HepG2 (cell line): ENCODE measurements around the gene FXN. TPM values are rescaled to one million over a fixed set of nuclear protein-coding genes. Genes with fewer than 3 reads are reported as not detected.
A peak's percentile ranks its signal among the peaks of the same experiment; 100 is the strongest.

ENCODE experiments used
- ETV5 ChIP-seq: IDR thresholded peaks from 2 replicates; pipeline ENCODE4 v1.6.1; 2018; ENCODE audit warnings: missing biosample characterization, missing genetic modification reagents, inconsistent platforms, borderline replicate concordance
- IRF9 ChIP-seq: sonication (generic); formaldehyde crosslinking; IDR thresholded peaks from 2 replicates; pipeline ENCODE4 v1.8.0; 2022; ENCODE audit warnings: missing genetic modification reagents, mild to moderate bottlenecking, borderline replicate concordance
- JUND ChIP-seq: sonication (generic); formaldehyde crosslinking; IDR thresholded peaks from 2 replicates; pipeline ENCODE4 v1.8.0; 2022; ENCODE audit warnings: mild to moderate bottlenecking, missing genetic modification reagents
- KMT2B ChIP-seq: IDR thresholded peaks from 2 replicates; pipeline ENCODE4 v1.6.1; 2016; ENCODE audit warnings: missing genetic modification reagents, missing compliant biosample characterization
- NR2F1 ChIP-seq, 2 experiments: fragments of 450-650 bp in 1 of 2; formaldehyde crosslinking in 1 of 2; IDR thresholded peaks; 2 replicates each; pipeline versions ENCODE4 v1.5.0 to v1.6.1; 2016 to 2020; ENCODE audit warnings: mild to moderate bottlenecking in 1 of 2, missing compliant biosample characterization in 1 of 2, missing genetic modification reagents in 1 of 2, moderate library complexity in 1 of 2
- ONECUT2 ChIP-seq: sonication (generic); formaldehyde crosslinking; IDR thresholded peaks from 2 replicates; pipeline ENCODE4 v1.4.0; 2020; ENCODE audit warnings: missing genetic modification reagents
- RFXAP ChIP-seq: sonication (generic); formaldehyde crosslinking; IDR thresholded peaks from 2 replicates; pipeline ENCODE4 v1.4.0; 2020; ENCODE audit warnings: missing genetic modification reagents, borderline replicate concordance
- RXRA ChIP-seq: sonication (generic); formaldehyde crosslinking; IDR thresholded peaks from 2 replicates; pipeline ENCODE4 v1.5.1; 2020; ENCODE audit warnings: missing genetic modification reagents
- ZBTB40 ChIP-seq, 2 experiments: fragments of 450-650 bp in 1 of 2; sonication (generic) in 1 of 2; formaldehyde crosslinking in 1 of 2; IDR thresholded peaks; 2 replicates each; pipeline versions ENCODE4 v1.6.1 to v1.8.0; 2016 to 2022; ENCODE audit warnings: antibody characterized with exemption in 1 of 2, mild to moderate bottlenecking in 1 of 2, missing genetic modification reagents in 1 of 2
- ZFP62 ChIP-seq: sonication (generic); formaldehyde crosslinking; IDR thresholded peaks from 2 replicates; pipeline ENCODE4 v1.4.0; 2020; ENCODE audit warnings: missing genetic modification reagents
- ZNF773 ChIP-seq: sonication (generic); formaldehyde crosslinking; IDR thresholded peaks from 2 replicates; pipeline ENCODE4 v1.4.0; 2020; ENCODE audit warnings: missing genetic modification reagents, borderline replicate concordance
- polyA plus RNA-seq, 8 experiments: library from polyadenylated mRNA; depleted of rRNA in 3 of 8; stranded (reverse) in 7 of 8; unstranded in 1 of 8; fragments of >200 nt; fragmentation: Illumina TruSeq in 4 of 8; extraction: Trizol in 4 of 8; gene quantifications; 2 replicates each; pipeline versions ENCODE4 v1.2.1 to v1.2.3, GENCODE V29; 2011 to 2016; ENCODE audit warnings: low read depth in 4 of 8, missing spikeins in 1 of 8, mixed read lengths in 1 of 8; ENCODE audit not compliant: insufficient read depth in 1 of 8
- total RNA-seq, 5 experiments: library from RNA; depleted of rRNA; stranded (reverse); fragments of >200 nt; fragmentation: Illumina TruSeq; extraction: Trizol; gene quantifications; 2 replicates each; pipeline ENCODE4 v1.2.3, GENCODE V29; 2016; ENCODE audit warnings: low read depth in 1 of 5
- TF ChIP-seq, protein P1 (sequence below): sonication (generic); formaldehyde crosslinking; IDR thresholded peaks from 2 replicates; pipeline ENCODE4 v1.5.0; 2020; ENCODE audit warnings: missing genetic modification reagents
- TF ChIP-seq, protein P2 (sequence below): sonication (generic); formaldehyde crosslinking; IDR thresholded peaks from 2 replicates; pipeline ENCODE4 v1.4.0; 2020; ENCODE audit warnings: mild to moderate bottlenecking, missing genetic modification reagents
- TF ChIP-seq, protein P3 (sequence below): sonication (generic); formaldehyde crosslinking; conservative IDR thresholded peaks from 2 replicates; pipeline ENCODE4 v1.4.0; 2020; ENCODE audit warnings: missing genetic modification reagents

Gene FXN
- total and polyA plus RNA-seq, 2 of the 13 experiments (the other 11 are each of a cell fraction or from before 2014, with no cell fraction given): 24.1 to 26.0 TPM

DNA sequence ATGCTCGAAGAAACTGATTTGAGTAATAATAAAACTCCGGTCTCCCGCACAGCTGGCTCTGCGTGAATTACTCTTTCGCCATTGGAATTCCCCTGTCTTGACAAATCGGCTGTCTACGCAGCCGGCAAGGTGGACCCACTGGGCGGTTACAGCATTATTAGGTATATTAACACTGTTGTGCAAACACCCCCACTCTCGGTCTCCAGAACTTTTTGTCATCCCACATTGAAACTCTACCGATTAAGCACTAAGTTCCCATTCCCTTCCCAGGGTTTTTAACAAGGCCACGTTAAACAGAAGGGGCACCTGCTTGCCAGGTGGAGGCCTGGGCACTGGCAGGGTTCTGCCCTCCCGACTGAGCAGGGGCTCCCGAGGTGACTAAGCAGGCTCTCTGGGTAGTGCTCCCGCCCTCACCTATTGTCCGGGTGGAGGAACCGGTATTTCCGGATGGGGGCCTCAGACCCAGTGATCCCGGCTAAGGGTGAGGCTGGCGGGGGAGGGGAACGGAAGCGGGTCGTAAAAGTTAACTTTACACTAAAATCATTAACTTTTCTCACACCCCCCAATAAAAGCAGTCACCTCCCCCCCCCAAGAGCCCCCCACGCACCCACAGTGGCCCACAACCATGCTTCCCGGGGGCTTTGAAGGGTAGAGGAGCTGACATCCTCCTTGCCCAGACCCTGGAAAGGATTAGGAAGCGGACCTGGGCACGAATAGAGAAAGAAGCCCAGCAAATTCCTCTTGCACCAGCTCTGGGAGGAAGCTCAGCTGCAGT lies 85.0 kb downstream of the FXN start (continued):
- TF ChIP-seq ZBTB40 (IDR thresholded peaks at IDR 0.05): no peak
- TF ChIP-seq ZBTB40 (CRISPR knock-in tag; IDR thresholded peaks at IDR 0.05): no peak; the same call in 1 of the 2 replicates
- TF ChIP-seq, protein P1, sequence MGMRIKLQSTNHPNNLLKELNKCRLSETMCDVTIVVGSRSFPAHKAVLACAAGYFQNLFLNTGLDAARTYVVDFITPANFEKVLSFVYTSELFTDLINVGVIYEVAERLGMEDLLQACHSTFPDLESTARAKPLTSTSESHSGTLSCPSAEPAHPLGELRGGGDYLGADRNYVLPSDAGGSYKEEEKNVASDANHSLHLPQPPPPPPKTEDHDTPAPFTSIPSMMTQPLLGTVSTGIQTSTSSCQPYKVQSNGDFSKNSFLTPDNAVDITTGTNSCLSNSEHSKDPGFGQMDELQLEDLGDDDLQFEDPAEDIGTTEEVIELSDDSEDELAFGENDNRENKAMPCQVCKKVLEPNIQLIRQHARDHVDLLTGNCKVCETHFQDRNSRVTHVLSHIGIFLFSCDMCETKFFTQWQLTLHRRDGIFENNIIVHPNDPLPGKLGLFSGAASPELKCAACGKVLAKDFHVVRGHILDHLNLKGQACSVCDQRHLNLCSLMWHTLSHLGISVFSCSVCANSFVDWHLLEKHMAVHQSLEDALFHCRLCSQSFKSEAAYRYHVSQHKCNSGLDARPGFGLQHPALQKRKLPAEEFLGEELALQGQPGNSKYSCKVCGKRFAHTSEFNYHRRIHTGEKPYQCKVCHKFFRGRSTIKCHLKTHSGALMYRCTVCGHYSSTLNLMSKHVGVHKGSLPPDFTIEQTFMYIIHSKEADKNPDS: no peak
- TF ChIP-seq NR2F1 (CRISPR knock-in tag; IDR thresholded peaks at IDR 0.05): 0 out of 4 replicates have a peak, but pooled peaks of 1 of the 2 experiments have one; percentile 23
- TF ChIP-seq IRF9 (CRISPR knock-in tag): peak; percentile 12; the same call in 1 of the 2 replicates
- TF ChIP-seq, protein P2, sequence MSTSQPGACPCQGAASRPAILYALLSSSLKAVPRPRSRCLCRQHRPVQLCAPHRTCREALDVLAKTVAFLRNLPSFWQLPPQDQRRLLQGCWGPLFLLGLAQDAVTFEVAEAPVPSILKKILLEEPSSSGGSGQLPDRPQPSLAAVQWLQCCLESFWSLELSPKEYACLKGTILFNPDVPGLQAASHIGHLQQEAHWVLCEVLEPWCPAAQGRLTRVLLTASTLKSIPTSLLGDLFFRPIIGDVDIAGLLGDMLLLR (CRISPR knock-in tag): no peak
- 0 out of 2 replicates have a peak, but pooled peaks have one; percentile 68 for TF ChIP-seq KMT2B (CRISPR knock-in tag)
- TF ChIP-seq RXRA: peak; percentile 77
- TF ChIP-seq, protein P3, sequence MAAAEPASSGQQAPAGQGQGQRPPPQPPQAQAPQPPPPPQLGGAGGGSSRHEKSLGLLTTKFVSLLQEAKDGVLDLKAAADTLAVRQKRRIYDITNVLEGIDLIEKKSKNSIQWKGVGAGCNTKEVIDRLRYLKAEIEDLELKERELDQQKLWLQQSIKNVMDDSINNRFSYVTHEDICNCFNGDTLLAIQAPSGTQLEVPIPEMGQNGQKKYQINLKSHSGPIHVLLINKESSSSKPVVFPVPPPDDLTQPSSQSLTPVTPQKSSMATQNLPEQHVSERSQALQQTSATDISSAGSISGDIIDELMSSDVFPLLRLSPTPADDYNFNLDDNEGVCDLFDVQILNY: no peak
- TF ChIP-seq RFXAP (CRISPR knock-in tag): 0 out of 2 replicates have a peak, but pooled peaks have one; percentile 13
- TF ChIP-seq ETV5: peak; percentile 99
- no peak for TF ChIP-seq ZFP62 (CRISPR knock-in tag)
- no peak for TF ChIP-seq ONECUT2 (CRISPR knock-in tag)
- TF ChIP-seq JUND (CRISPR knock-in tag): peak; percentile 33; the same call in 1 of the 2 replicates
- no peak for TF ChIP-seq ZNF773 (CRISPR knock-in tag)
